NOMO-1 (cell line): ENCODE results near the gene DESI1.
A peak's percentile ranks its signal among the peaks of the same experiment; 100 is the strongest.
"Not testable (repeated sequence)": the region's sequence is repeated elsewhere in the genome, so short reads cannot be mapped to it uniquely, and the experiment has no call there.

Experiments used
- DNase-seq, 2 experiments: peaks; one replicate each; lab custom pipeline; 2025; ENCODE audit not compliant: unreplicated experiment in 2 of 2; lab: John Stamatoyannopoulos, UW

DESI1 gene

GRCh38 chr22:41637623-41638022 is 16.8 kb upstream of the DESI1 start:
- not testable (repeated sequence) for DNase-seq

- no peak for DNase-seq
Observed at GRCh38 chr22:41636467-41636866, 15.6 kb upstream of the DESI1 start.

GRCh38 chr22:41634610-41635009 is 13.8 kb upstream of the DESI1 start:
- DNase-seq, result not testable (repeated sequence)

GRCh38 chr22:41631615-41632014 is 10.8 kb upstream of the DESI1 start:
- DNase-seq, result not testable (repeated sequence)

GRCh38 chr22:41631115-41631514 is 10.3 kb upstream of the DESI1 start:
- not testable (repeated sequence) for DNase-seq

- DNase-seq, result no peak
Observed at GRCh38 chr22:41625577-41625976, 4.7 kb upstream of the DESI1 start.

- no peak for DNase-seq
Observed at GRCh38 chr22:41621911-41622179, 1.0 kb upstream of the DESI1 start.

- peak; percentile 99 for DNase-seq
Observed at GRCh38 chr22:41621099-41621910, 462 bp upstream of the DESI1 start, which contains the start of gene XRCC6. Gene XRCC6, plus strand, starts transcription at chr22:41621295. Its CDS starts 710 bp downstream, at chr22:41622005.

GRCh38 chr22:41619979-41620588 is 759 bp downstream of the DESI1 start:
- peak; percentile 22 to 31 for DNase-seq

- DNase-seq, result no peak
Observed at GRCh38 chr22:41613456-41613855, 7.4 kb downstream of the DESI1 start.

GRCh38 chr22:41612603-41613306 is 8.1 kb downstream of the DESI1 start:
- no peak for DNase-seq

GRCh38 chr22:41608386-41608785 is 12.5 kb downstream of the DESI1 start:
- DNase-seq, result no peak

- DNase-seq, result peak in 1 of 2 experiments; percentile 16
Observed at GRCh38 chr22:41603873-41604332, 16.9 kb downstream of the DESI1 start.

GRCh38 chr22:41600976-41601375 is 19.9 kb downstream of the DESI1 start:
- DNase-seq, result no peak

- DNase-seq, result no peak
Observed at GRCh38 chr22:41598891-41599635, 21.8 kb downstream of the DESI1 start.

GRCh38 chr22:41598081-41598480 is 22.8 kb downstream of the DESI1 start:
- no peak for DNase-seq

GRCh38 chr22:41597635-41597953 is 23.2 kb downstream of the DESI1 start:
- DNase-seq, result no peak

GRCh38 chr22:41596776-41597634 is 23.8 kb downstream of the DESI1 start:
- DNase-seq, result peak; percentile 17 to 21

GRCh38 chr22:41595703-41596102 is 25.1 kb downstream of the DESI1 start:
- DNase-seq, result no peak

GRCh38 chr22:41593336-41593960 is 27.4 kb downstream of the DESI1 start:
- not testable (repeated sequence) for DNase-seq
